Stimulated activated CD8-positive, alpha-beta memory T cell treated with anti-CD3 and anti-CD28 coated beads, Interleukin-7, amount 100 ng/mL, for 4 hours (primary cell): Measurements from ENCODE around the gene EFNA2.
"Not testable (repeated sequence)": the region's sequence is repeated elsewhere in the genome, so short reads cannot be mapped to it uniquely, and the experiment has no call there.

Source experiments
- DNase-seq, 2 donors: peaks; one replicate each; pipeline ENCODE4 v3.0.0-alpha.2; 2020; ENCODE audit warnings: low read depth in 2 of 2

The EFNA2 gene

GRCh38 chr19:1298235-1298634 lies 12.6 kb downstream of the EFNA2 start:
- no peak for DNase-seq

- DNase-seq, result no peak
Observed at GRCh38 chr19:1299801-1300200, 14.1 kb downstream of the EFNA2 start.

- DNase-seq, result no peak
Observed at GRCh38 chr19:1300744-1301490, 15.2 kb downstream of the EFNA2 start.

DNA sequence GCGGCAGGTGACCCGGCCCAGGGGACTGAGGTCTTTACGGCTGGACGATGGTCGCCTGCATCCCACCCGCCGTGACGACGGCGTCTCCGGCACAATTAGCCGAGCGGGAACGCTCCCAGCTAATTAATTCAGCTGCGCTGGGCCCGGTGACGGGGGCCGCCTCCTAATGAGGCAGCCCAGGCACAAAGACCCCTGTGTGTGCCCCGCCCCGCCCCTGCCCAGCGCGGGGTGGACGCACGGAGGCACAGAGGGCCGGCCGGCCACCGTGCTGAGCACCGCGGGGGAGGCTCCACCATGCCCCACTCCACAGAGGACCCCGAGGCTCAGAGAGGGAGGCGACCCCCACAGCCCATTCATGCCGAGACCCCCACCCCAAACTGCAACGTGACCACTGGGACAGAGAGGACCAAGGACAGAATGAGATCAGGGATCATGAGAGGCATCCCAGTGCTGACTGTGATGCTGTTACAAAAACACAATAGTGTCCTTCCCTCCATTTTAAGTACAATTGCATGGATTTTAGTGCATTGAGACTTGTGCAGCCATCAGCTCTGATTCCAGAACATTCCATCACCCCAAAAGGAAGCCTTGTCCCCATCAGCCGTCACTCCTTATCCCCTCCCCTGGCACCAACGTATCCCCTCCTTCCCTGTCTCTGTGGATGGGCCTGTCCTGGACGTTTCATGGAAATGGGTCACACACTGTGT lies 17.0 kb downstream of the EFNA2 start:
- DNase-seq, result no peak

GRCh38 chr19:1304197-1304924 lies 18.7 kb downstream of the EFNA2 start:
- no peak for DNase-seq

DNA sequence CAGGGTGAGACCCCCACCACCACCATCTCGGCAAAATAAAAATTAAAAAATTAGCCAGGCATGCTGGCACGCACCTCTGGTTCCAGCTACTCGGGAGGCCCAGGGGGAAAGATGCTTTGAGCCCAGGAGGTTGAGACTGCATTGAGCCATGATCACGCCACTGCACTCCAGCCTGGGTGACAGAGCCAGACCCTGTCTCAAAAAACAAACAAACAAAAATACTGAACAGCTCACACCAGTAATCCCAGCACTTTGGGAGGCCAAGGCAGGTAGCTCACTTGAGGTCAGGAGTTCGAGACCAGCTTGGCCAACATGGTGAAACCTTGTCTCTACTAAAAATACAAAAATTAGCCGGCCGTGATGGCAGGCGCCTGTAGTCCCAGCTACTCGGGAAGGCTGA lies 19.7 kb downstream of the EFNA2 start:
- DNase-seq, result not testable (repeated sequence)

GRCh38 chr19:1307320-1307719 lies 21.6 kb downstream of the EFNA2 start:
- no peak for DNase-seq

DNA sequence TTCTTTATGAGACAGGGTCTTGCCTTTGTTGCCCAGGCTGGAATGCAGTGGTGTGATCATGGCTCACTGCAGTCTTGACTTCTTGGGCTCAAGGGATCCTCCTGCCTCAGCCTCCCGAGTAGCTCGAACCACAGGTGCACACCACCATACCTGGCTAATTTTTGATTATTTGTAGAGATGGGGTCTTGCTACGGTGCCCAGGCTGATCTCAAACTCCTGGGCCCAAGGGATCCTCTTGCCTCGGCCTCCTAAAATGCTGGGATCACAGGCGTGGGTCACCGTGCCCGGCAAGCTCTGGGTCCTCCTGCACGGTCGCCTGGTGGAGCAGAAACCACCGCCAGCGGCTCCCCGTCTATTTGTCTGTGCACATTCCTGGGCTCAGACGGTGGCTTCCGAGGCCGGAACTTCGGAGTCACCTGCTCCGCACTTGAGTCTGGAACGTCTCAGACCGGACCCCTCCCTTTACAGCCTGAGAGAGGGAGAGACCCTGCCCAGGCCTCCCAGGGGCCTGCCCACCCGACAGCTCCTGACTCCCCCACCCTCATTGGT lies 22.2 kb downstream of the EFNA2 start:
- no peak for DNase-seq

DNA sequence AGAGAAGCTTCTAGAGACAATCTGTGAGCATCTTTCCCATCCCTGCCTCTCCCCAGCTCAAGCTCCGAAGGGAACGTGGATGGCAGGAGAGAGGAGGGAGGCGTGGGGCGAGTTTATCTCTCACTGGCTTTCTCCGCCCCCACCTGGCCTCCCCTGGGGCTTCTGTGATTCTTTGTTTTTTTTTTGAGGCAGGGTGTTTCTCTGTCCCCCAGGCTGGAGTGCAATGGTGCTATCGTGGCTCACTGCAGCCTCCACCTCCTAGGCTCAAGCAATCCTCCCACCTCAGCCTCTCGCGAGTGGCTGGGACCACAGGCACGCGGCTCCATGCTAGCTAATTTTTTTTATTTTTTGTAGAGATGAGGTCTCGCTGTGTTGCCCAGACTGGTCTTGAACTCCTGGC lies 23.0 kb downstream of the EFNA2 start:
- no peak for DNase-seq

GRCh38 chr19:1309977-1310852 lies 24.5 kb downstream of the EFNA2 start:
- DNase-seq, result no peak

- no peak for DNase-seq
Observed at GRCh38 chr19:1310853-1311180, 25.1 kb downstream of the EFNA2 start.

DNA sequence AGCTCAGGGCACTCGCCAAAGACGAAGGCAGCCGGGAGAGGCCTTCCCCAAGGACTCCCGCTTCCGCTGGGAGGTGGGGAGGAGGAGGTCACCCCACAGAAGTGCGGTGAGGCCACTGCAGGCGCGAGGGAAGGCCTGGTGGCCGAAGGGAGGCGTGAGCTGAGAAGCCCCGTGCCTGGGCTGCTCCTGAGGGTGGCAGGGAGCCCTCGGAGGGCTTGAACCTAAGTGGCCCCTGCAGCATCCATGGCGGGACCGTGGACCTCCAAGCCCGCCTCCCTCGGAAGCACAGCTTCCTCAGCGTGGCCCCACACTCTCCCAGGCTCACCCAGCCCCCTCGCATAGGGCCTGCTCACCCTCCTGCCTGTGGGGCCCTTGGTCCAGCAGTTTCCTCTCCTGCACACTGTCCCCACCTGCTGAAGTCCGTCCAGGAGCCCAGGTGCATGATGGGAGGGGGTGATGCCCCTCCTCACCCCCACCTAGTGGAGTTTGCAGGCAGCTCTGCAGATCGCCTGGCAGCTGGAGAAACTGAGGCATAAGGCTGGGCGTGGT lies 25.9 kb downstream of the EFNA2 start:
- DNase-seq, result no peak

GRCh38 chr19:1312767-1313694 lies 27.4 kb downstream of the EFNA2 start:
- DNase-seq, result no peak

DNA sequence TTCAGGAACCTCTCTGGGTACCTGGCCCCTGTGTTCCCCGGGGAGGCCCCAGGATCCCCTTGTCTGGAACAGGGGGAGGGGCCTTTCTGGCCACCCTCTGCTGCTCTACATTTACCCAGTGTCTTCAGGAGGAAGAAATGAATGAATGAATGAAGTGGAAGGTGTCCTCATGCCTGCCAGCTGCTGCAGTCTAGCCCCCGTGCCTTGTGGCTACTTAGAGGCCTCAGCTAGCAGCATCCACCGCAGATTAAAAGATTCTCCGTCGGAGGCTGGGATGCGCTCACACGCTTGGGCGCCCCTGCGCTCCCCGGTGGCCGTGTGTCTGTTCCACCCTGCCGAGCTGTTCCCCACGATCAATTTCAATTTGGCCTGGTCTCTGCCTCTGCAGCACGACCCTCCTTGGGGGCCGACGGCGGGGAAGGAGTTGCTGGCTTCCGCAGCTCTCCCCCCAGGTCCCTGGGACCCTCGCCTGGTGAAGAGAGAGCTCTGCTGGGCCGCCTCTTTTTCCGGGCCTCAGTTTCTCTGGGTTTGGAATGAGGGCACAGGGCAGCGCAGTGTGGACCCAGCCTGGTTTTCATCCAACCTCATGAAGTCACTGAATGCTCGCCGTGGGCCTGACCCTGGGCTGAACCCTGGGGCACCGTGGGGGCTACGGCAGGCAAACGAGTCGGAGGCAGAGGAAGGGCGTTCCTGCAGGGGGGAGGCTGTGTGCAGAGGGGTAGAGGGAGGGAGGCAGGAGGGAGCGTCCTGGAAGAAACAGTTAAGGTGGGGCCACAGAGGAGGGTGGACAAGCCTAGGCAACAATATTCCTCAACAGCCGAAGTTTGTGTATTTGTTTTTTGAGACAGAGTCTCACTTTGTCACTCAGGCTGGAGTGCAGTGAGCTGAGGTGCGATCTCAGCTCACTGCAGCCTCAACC lies 28.3 kb downstream of the EFNA2 start:
- no peak for DNase-seq

GRCh38 chr19:1315470-1316166 lies 29.9 kb downstream of the EFNA2 start:
- no peak for DNase-seq

- no peak for DNase-seq
Observed at GRCh38 chr19:1316466-1316865, 30.8 kb downstream of the EFNA2 start.

DNA sequence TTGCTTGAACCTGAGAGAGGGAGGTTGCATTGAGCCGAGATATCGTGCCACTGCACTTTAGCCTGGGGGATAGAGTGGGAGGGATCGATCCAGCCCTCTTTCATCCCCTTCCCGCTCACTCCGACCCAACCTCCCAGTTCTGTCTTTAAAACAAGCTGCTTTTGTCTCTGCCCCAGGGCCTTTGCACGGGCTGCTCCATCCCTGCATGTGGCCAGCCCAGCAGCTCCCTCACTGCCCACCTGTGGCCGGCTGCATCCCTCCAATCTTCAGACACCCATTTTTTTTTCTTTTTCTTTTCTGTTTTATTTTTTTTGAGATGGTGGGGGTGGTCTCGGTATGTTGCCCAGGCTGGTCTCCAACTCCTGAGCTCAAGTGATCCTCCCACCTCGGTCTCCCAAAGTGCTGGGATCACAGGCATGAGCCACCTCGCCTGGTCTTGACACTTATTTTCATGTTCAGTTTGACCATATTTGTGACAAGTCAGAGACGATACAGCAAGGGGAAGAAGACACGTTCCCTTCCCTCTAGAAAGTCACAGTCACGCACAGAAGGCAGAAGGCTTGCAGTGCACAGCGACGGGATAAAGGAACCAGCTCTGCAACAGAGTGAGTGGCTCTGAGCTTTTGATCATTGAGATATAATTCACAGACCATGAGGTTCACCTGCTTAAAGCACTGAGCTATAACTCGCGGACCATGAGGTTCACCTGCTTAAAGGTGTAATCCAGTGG lies 31.8 kb downstream of the EFNA2 start:
- DNase-seq, result no peak
